Measurements from ENCODE around the gene LNX1.

Gene LNX1

DNA sequence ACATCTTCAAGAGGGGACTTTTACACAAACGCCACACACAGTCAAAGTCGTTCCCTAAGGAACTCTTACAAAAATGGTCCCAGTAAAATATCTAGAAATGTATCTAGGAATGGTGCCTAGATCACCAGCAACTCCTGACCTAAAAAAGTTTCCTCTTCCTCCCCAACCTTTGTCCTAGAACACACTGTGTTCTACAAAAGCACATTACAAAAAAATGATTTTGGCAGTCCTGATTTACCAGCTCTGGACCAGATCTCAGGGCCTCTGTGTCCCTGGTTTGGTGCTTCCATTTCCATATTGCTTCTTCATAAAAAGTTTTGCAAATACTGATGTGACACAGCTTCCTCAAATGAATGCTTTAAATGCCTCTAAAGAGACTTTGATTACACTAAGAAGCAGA lies 55.0 kb downstream of the LNX1 start:
- DNase-seq (ENCODE audit: low read depth) = no peak
- H3K4me3 ChIP-seq (replicated peaks; ENCODE audit: low read depth, low read length) = no peak overlapping the region
- TF ChIP-seq, protein P1, sequence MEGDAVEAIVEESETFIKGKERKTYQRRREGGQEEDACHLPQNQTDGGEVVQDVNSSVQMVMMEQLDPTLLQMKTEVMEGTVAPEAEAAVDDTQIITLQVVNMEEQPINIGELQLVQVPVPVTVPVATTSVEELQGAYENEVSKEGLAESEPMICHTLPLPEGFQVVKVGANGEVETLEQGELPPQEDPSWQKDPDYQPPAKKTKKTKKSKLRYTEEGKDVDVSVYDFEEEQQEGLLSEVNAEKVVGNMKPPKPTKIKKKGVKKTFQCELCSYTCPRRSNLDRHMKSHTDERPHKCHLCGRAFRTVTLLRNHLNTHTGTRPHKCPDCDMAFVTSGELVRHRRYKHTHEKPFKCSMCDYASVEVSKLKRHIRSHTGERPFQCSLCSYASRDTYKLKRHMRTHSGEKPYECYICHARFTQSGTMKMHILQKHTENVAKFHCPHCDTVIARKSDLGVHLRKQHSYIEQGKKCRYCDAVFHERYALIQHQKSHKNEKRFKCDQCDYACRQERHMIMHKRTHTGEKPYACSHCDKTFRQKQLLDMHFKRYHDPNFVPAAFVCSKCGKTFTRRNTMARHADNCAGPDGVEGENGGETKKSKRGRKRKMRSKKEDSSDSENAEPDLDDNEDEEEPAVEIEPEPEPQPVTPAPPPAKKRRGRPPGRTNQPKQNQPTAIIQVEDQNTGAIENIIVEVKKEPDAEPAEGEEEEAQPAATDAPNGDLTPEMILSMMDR (IDR thresholded peaks at IDR 0.05; ENCODE audit: low read length, missing control alignments) = no peak

DNA sequence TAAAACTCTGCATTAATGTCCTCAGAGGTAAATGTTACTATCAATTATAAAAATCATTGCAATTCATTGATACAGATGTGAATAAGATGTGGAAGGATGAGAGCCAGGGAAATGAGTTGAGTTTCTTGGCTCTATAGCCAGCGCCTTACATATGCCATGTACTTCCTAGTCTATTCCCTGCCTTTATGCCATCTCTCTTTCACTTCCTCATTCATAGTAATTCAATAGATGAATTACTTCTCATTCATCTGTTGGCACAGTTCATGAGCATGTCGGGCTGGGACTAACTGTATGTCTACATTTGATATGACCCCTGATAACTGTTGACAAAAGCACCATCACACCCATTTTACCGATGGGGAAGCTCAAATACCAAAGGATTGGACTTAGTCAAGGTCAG lies 55.7 kb downstream of the LNX1 start:
- TF ChIP-seq, protein P1 (IDR thresholded peaks at IDR 0.05; ENCODE audit: low read length, missing control alignments) = no peak
- DNase-seq (ENCODE audit: low read depth) = no peak
- H3K4me3 ChIP-seq (replicated peaks; ENCODE audit: low read depth, low read length) = no peak overlapping the region

DNA sequence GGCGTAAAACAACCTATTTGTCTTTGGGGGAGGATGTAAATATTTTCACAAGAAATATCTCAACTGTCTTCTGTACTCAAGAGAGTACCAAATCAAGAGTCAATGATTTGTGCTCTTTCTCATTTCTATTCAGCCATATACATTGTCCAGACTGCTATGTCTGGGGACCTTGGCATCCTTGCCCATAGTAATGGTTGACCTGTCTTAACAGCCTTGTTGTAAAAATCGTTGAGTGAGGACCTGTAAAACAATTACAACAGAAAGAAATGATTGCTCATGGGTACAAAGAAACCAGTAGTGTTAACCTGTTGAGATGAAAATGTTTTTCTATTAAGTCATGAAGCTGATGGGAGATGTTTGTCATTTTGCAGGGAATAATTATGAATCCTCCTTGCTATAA lies 56.6 kb downstream of the LNX1 start:
- DNase-seq (ENCODE audit: low read depth) = no peak
- no peak overlapping the region for H3K4me3 ChIP-seq (replicated peaks; ENCODE audit: low read depth, low read length)
- TF ChIP-seq, protein P1 (IDR thresholded peaks at IDR 0.05; ENCODE audit: low read length, missing control alignments) = no peak

DNA sequence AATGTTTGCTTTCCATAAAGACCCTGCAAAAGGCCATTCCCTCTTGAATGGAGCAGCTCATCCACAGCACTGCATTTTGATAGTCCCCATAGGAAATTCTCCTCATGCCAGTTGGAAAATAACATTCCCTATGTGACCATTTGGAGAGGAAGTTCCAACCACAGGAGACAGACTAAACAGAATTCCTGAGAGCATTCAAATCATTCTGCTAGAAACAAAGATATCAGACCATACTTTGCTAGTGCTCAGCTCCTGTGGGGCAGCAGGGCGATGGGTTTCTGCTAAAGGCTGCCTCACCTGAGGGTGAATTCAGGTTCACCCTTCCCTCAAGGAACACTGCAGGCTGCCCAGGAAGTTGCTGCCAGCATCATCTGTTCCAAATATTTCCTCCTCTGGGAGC lies 58.8 kb downstream of the LNX1 start:
- TF ChIP-seq, protein P1 (IDR thresholded peaks at IDR 0.05; ENCODE audit: low read length, missing control alignments) = no peak
- no peak overlapping the region for H3K4me3 ChIP-seq (replicated peaks; ENCODE audit: low read depth, low read length)
- DNase-seq (ENCODE audit: low read depth) = peak; percentile 23

DNA sequence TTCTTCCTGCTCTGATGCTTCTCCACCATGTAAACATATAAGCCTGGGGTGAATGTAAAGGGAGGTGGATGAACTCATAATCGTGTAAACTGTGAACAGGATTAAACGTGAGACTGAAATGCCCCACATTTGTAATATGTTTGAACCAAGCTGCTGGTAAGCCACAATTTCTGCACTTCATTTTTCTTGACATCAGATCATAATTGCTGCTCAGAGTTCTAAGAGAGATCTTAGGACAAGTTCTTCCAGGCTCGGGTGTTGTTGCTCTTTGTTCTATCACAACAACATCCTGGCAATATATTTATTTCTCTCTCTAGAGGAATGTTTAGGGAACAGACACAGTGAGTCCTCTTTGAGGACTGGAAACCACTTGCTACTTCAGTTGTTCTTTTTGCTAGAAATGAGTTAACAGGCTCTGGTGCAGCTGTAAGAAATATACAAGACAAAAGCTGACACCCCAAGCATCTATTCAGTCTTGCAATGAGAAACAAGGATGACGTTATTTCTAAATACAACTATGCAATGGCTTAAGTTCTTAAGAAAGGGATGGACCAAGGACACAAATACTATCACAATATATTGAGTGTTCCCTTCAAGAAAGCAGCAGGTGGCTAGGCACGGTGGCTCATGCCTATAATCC lies 59.6 kb downstream of the LNX1 start:
- TF ChIP-seq, protein P1 (IDR thresholded peaks at IDR 0.05; ENCODE audit: low read length, missing control alignments) = no peak
- DNase-seq (ENCODE audit: low read depth) = no peak
- no peak overlapping the region for H3K4me3 ChIP-seq (replicated peaks; ENCODE audit: low read depth, low read length)

DNA sequence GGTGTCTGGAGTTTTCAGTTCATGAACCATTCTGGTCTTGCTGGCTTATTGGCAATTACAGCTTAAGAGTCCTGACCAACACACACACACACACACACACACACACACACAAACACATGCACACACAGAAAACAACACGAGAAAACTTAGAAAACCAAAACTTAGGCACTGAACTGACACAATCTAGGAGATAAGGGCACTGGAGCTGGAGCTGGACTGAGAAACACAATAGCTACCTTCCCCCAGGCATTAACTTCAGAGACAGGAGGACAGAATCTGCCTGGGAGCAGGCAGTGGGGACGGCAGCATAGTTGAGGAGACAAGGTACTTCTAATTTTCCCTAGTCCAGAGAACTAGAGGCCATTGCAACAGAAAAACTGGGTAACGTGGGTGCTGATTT lies 62.3 kb downstream of the LNX1 start:
- no peak overlapping the region for H3K4me3 ChIP-seq (replicated peaks; ENCODE audit: low read depth, low read length)
- DNase-seq (ENCODE audit: low read depth) = no peak
- TF ChIP-seq, protein P1 (IDR thresholded peaks at IDR 0.05; ENCODE audit: low read length, missing control alignments) = no peak

DNA sequence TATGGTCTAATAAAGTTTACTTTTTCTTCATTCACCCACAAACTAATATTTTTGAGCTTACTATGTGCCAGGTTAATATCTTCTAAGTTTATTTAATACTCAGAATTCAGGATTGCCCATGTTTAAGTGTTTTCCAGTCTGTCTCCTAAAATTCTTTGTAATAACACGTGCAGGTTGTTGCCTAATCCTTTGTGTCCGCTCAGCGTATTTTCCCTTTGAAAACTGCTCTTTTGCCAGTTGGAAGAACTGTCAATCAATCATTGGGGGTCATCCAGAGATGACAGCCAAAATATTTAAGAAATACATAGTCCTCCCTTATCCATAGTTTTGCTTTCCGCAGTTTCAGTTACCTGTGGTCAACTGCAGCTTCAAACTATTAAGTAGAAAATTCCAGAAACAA lies 63.4 kb downstream of the LNX1 start:
- no peak overlapping the region for H3K4me3 ChIP-seq (replicated peaks; ENCODE audit: low read depth, low read length)
- no peak for DNase-seq (ENCODE audit: low read depth)
- TF ChIP-seq, protein P1 (IDR thresholded peaks at IDR 0.05; ENCODE audit: low read length, missing control alignments) = no peak
